PC-9 (cell line): ENCODE measurements around the gene ST6GALNAC2. TPM values are rescaled to one million over a fixed set of nuclear protein-coding genes. Genes with fewer than 3 reads are reported as not detected.
"Not testable (repeated sequence)": the region's sequence is repeated elsewhere in the genome, so short reads cannot be mapped to it uniquely, and the experiment has no call there.

ENCODE experiments used
- BruUV-seq: library from RNA; stranded (reverse); fragments of 400-500 nt; replicated peaks from 2 replicates; lab custom pipeline; 2021; lab: Mats Ljungman, UMichigan
- CTCF ChIA-PET: fragments of 300-600 bp; sonication (Branson Sonifier 250); formaldehyde crosslinking; loops from one replicate; lab custom pipeline; 2022; ENCODE audit warnings: antibody characterized with exemption; lab: Charles Lee
- POLR2A ChIA-PET: fragments of 300-600 bp; sonication (Branson Sonifier 250); formaldehyde crosslinking; loops from one replicate; lab custom pipeline; 2022; ENCODE audit warnings: antibody characterized with exemption; ENCODE audit not compliant: unreplicated experiment; lab: Charles Lee
- DNase-seq, 2 experiments: peaks; one replicate each; pipeline versions ENCODE4 v3.0.0 to v3.0.0-alpha.2; 2015 to 2022; ENCODE audit warnings: mixed read lengths in 1 of 2
- H2AFZ ChIP-seq: fragments of 200-600 bp; sonication (generic); 2 replicates; pipeline ENCODE4 v1.8.1; 2017; ENCODE audit warnings: antibody characterized with exemption
- H3F3A ChIP-seq: fragments of 200-600 bp; sonication (generic); 2 replicates; pipeline ENCODE4 v1.8.1; 2017; ENCODE audit warnings: antibody characterized with exemption, mild to moderate bottlenecking, low read depth; ENCODE audit not compliant: insufficient read depth
- H3K27ac ChIP-seq: fragments of 200-600 bp; sonication (generic); 2 replicates; pipeline ENCODE4 v1.6.1; 2016; ENCODE audit warnings: mixed run types
- H3K27me3 ChIP-seq: fragments of 200-600 bp; sonication (generic); 2 replicates; pipeline ENCODE4 v1.6.1; 2016; ENCODE audit warnings: low read depth, mixed run types; ENCODE audit not compliant: insufficient read depth
- H3K36me3 ChIP-seq: fragments of 200-600 bp; sonication (generic); 2 replicates; pipeline ENCODE4 v1.6.1; 2016; ENCODE audit warnings: low read depth, mixed run types
- H3K4me1 ChIP-seq: fragments of 200-600 bp; sonication (generic); replicated peaks from 2 replicates; pipeline ENCODE4 v1.6.1; 2016; ENCODE audit warnings: mixed run types; ENCODE audit not compliant: insufficient read depth
- H3K4me2 ChIP-seq: fragments of 200-600 bp; sonication (generic); 2 replicates; pipeline ENCODE4 v1.6.1; 2017; ENCODE audit warnings: mixed run types
- H3K4me3 ChIP-seq: fragments of 200-600 bp; sonication (generic); 2 replicates; pipeline ENCODE4 v1.6.1; 2016; ENCODE audit warnings: mixed run types
- H3K79me2 ChIP-seq: fragments of 200-600 bp; sonication (generic); 2 replicates; pipeline ENCODE4 v1.6.1; 2017; ENCODE audit warnings: low read depth, mixed run types
- H3K9me2 ChIP-seq: fragments of 200-600 bp; sonication (generic); 2 replicates; pipeline ENCODE4 v1.8.1; 2017; ENCODE audit warnings: mild to moderate bottlenecking; ENCODE audit not compliant: insufficient read depth
- H3K9me3 ChIP-seq: fragments of 200-600 bp; sonication (generic); 2 replicates; pipeline ENCODE4 v1.8.1; 2016; ENCODE audit warnings: low read depth; ENCODE audit not compliant: insufficient read depth
- H4K20me1 ChIP-seq: fragments of 200-600 bp; sonication (generic); 2 replicates; pipeline ENCODE4 v1.8.1; 2017; ENCODE audit not compliant: insufficient read depth
- CTCF ChIP-seq: fragments of 200-600 bp; sonication (generic); conservative IDR thresholded peaks from 2 replicates; pipeline ENCODE4 v1.6.1; 2017; ENCODE audit warnings: mixed run types, antibody characterized with exemption, mild to moderate bottlenecking, moderate library complexity
- EZH2 ChIP-seq: fragments of 200-600 bp; sonication (generic); IDR thresholded peaks from 2 replicates; pipeline ENCODE4 v1.8.0; 2017; ENCODE audit warnings: antibody characterized with exemption, low read depth
- intact Hi-C: fragments of 100-400 bp; cut with micrococcal nuclease; formaldehyde crosslinking; loops from one replicate; pipeline ENCODE4 v1.10.0; 2022; ENCODE audit not compliant: unreplicated experiment
- total RNA-seq: library from RNA; stranded (reverse); gene quantifications from 2 replicates; pipeline ENCODE4 v1.2.3, GENCODE V29; 2021

Gene ST6GALNAC2
- total RNA-seq, 1 experiment from 2014 or later: 15.5 TPM

GRCh38 chr17:76614064-76614759 is 28.6 kb upstream of the ST6GALNAC2 start:
- not testable (repeated sequence) for DNase-seq, H4K20me1 ChIP-seq, H3K4me2 ChIP-seq, H3K9me3 ChIP-seq, H3K4me3 ChIP-seq, H3K27ac ChIP-seq, H3F3A ChIP-seq, BruUV-seq, H3K79me2 ChIP-seq, H3K36me3 ChIP-seq, H3K9me2 ChIP-seq, H3K27me3 ChIP-seq, H2AFZ ChIP-seq
- ChIA-PET POLR2A (interaction anchor here (0.6 kb wide), 1 partner anchor 57 kb away, joined by 3 read pairs; no protein-coding TSS in a partner anchor), CTCF (interaction anchor here (0.6 to 3.3 kb wide), 10 partner anchors 8 to 107 kb away, joined by 3 to 9 read pairs (median 4); no protein-coding TSS in a partner anchor)
- peaks cover 23% of the 10 kb centered on the region for H3K4me1 ChIP-seq
- intact Hi-C loops: loop anchor here (5.0 kb wide), 1 partner anchor 58 kb away; no protein-coding TSS in a partner anchor

- no peaks in the 10 kb centered on the region for H3K9me2 ChIP-seq
- H3K36me3 ChIP-seq: no peaks in the 10 kb centered on the region
- H3K9me3 ChIP-seq: no peaks in the 10 kb centered on the region
- no peak overlapping the region for H3K27ac ChIP-seq
- H3F3A ChIP-seq: peaks cover 6% of the 10 kb centered on the region; the same call in 1 of the 2 replicates
- peaks cover 28% of the 10 kb centered on the region for H3K4me1 ChIP-seq
- no peaks in the 10 kb centered on the region for H4K20me1 ChIP-seq
- H3K27me3 ChIP-seq: no peaks in the 10 kb centered on the region
- POLR2A ChIA-PET: interaction anchor here (0.7 kb wide), 1 partner anchor 13 kb away, joined by 4 read pairs; no protein-coding TSS in a partner anchor
- intact Hi-C loops: loop anchor here (1.0 to 5.0 kb wide), 4 partner anchors 27 to 68 kb away; no protein-coding TSS in a partner anchor
- H3K79me2 ChIP-seq: no peaks in the 10 kb centered on the region
- peak; percentile 94 to 95 for DNase-seq
- TF ChIP-seq EZH2 (no peak), CTCF (peak; percentile 56)
- CTCF ChIA-PET: interaction anchor here (0.7 to 3.3 kb wide), 8 partner anchors 9 to 90 kb away, joined by 3 to 9 read pairs (median 4); no protein-coding TSS in a partner anchor
- peak overlapping the region; percentile 41; the same call in 1 of the 2 replicates for H2AFZ ChIP-seq
- no TSS peak for BruUV-seq
- H3K4me2 ChIP-seq: peak overlapping the region; percentile 55
- no peak overlapping the region for H3K4me3 ChIP-seq
Measured at GRCh38 chr17:76612977-76613851, 27.6 kb upstream of the ST6GALNAC2 start.

- H3K27me3 ChIP-seq: no peaks in the 10 kb centered on the region
- no peaks in the 10 kb centered on the region for H3K9me3 ChIP-seq
- DNase-seq: no peak
- TF ChIP-seq CTCF: no peak
- no peak for TF ChIP-seq EZH2
- H3K4me1 ChIP-seq: peaks cover 28% of the 10 kb centered on the region
- H3F3A ChIP-seq: peaks cover 6% of the 10 kb centered on the region; the same call in 1 of the 2 replicates
- no peaks in the 10 kb centered on the region for H3K36me3 ChIP-seq
- no peaks in the 10 kb centered on the region for H3K9me2 ChIP-seq
- no peaks in the 10 kb centered on the region for H3K79me2 ChIP-seq
- H3K27ac ChIP-seq: no peak overlapping the region
- no peak overlapping the region for H3K4me3 ChIP-seq
- no TSS peak for BruUV-seq
- H2AFZ ChIP-seq: no peak overlapping the region
- H4K20me1 ChIP-seq: no peaks in the 10 kb centered on the region
- intact Hi-C loops: loop anchor here (5.0 kb wide), 1 partner anchor 60 kb away; no protein-coding TSS in a partner anchor
- H3K4me2 ChIP-seq: peak overlapping the region; percentile 55
- CTCF ChIA-PET: interaction anchor here (0.7 to 3.3 kb wide), 4 partner anchors 12 to 89 kb away, joined by 3 to 9 read pairs (median 6); no protein-coding TSS in a partner anchor
- POLR2A ChIA-PET: no interaction called here
Measured at GRCh38 chr17:76612465-76612864, 26.8 kb upstream of the ST6GALNAC2 start.
